ENCODE results near the gene FABP3. TPM values are rescaled to one million over a fixed set of nuclear protein-coding genes. Genes with fewer than 3 reads are reported as not detected.

FABP3 gene
- total and polyA plus RNA-seq, 2 of the 4 experiments (the other 2 are of a cell fraction): 4.8 to 8.6 TPM

- Histone ChIP-seq H3K9me1 (ENCODE audit: insufficient read depth, low read length) (peaks cover 33% of the 10 kb centered on the region), H2AK9ac (replicated peaks; ENCODE audit: low read depth, low read length, poor library complexity) (no peak overlapping the region), H3K9me3 (ENCODE audit: control insufficient read depth, insufficient read depth, low read length) (no peaks in the 10 kb centered on the region), H4K20me1 (ENCODE audit: insufficient read depth, low read length) (no peaks in the 10 kb centered on the region), H4K91ac (ENCODE audit: insufficient read depth, low read depth, low read length) (peak overlapping the region; percentile 48), H3K27me3 (ENCODE audit: control insufficient read depth, insufficient read depth, low read length) (no peaks in the 10 kb centered on the region), H2BK20ac (ENCODE audit: low read depth, low read length) (peak overlapping the region; percentile 79), H3K4ac (ENCODE audit: low read depth, low read length) (peak overlapping the region; percentile 63), H3K18ac (ENCODE audit: low read depth, low read length) (peak overlapping the region; percentile 61), H3K56ac (ENCODE audit: extremely low read depth, insufficient read depth, low read length) (no peak overlapping the region), H3K27ac (ENCODE audit: insufficient read depth, low read length) (peak overlapping the region; percentile 12; the same call in 1 of the 2 replicates), H2BK15ac (ENCODE audit: low read depth, low read length) (no peak overlapping the region), H3K23ac (ENCODE audit: low read depth, low read length) (no peak overlapping the region; the same call in 1 of the 2 replicates), H4K8ac (ENCODE audit: low read depth in 2 of 2, low read length in 2 of 2) (peak overlapping the region in 1 of 2 experiments; percentile 15; a peak in 2 of 4 replicates), H2BK120ac (ENCODE audit: low read depth, low read length) (peak overlapping the region; percentile 84), H2AFZ (replicated peaks; ENCODE audit: low read length, poor library complexity) (peak overlapping the region; percentile 49), H3K79me1 (ENCODE audit: low read depth in 1 of 2, low read length in 2 of 2) (peaks cover 0 to 13% of the 10 kb centered on the region in 2 experiments; a peak in 2 of 4 replicates), H2AK5ac (ENCODE audit: low read depth, low read length) (peak overlapping the region; percentile 85), H3K9ac (ENCODE audit: low read depth, low read length) (no peak overlapping the region), H3K4me3 (ENCODE audit: insufficient read depth, low read depth, low read length) (no peak overlapping the region), H3K4me1 (ENCODE audit: control insufficient read depth, insufficient read depth, low read length) (peaks cover 29% of the 10 kb centered on the region), H3K36me3 (ENCODE audit: control insufficient read depth, insufficient read depth, low read length) (no peaks in the 10 kb centered on the region), H4K5ac (ENCODE audit: low read depth, low read length) (peak overlapping the region; percentile 65), H3K4me2 (ENCODE audit: low read depth, low read length) (peak overlapping the region; percentile 16; the same call in 1 of the 2 replicates), H2BK5ac (ENCODE audit: low read depth, low read length, poor library complexity, severe bottlenecking) (peak overlapping the region; percentile 40), H3K14ac (replicated peaks; ENCODE audit: low read depth, low read length) (peak overlapping the region; percentile 67)
- in situ Hi-C loops (cut with MboI; ENCODE audit: low sequenced_read_pairs): no loop called here
- TF ChIP-seq, protein P1, sequence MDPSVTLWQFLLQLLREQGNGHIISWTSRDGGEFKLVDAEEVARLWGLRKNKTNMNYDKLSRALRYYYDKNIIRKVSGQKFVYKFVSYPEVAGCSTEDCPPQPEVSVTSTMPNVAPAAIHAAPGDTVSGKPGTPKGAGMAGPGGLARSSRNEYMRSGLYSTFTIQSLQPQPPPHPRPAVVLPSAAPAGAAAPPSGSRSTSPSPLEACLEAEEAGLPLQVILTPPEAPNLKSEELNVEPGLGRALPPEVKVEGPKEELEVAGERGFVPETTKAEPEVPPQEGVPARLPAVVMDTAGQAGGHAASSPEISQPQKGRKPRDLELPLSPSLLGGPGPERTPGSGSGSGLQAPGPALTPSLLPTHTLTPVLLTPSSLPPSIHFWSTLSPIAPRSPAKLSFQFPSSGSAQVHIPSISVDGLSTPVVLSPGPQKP (IDR thresholded peaks at IDR 0.05; ENCODE audit: borderline replicate concordance, low read depth, low read length): no peak
- no peak for TF ChIP-seq NFE2L2 (IDR thresholded peaks at IDR 0.05; ENCODE audit: low read depth, low read length)
- TF ChIP-seq SMC3 (IDR thresholded peaks at IDR 0.05; ENCODE audit: low read depth, low read length): no peak
- no peak for TF ChIP-seq RCOR1 (IDR thresholded peaks at IDR 0.05; ENCODE audit: insufficient replicate concordance, low read length)
- TF ChIP-seq CEBPB (IDR thresholded peaks at IDR 0.05; ENCODE audit: low read depth, low read length): no peak
- TF ChIP-seq POLR2A (IDR thresholded peaks at IDR 0.05; ENCODE audit: low read depth, low read length): no peak
- no peak for TF ChIP-seq RAD21 (IDR thresholded peaks at IDR 0.05; ENCODE audit: low read length)
- TF ChIP-seq FOS (IDR thresholded peaks at IDR 0.05; ENCODE audit: low read depth, low read length): no peak
- TF ChIP-seq CHD1 (IDR thresholded peaks at IDR 0.05; ENCODE audit: low read depth, low read length): no peak
- TF ChIP-seq MAZ (IDR thresholded peaks at IDR 0.05; ENCODE audit: borderline replicate concordance, low read depth, low read length): no peak
- TF ChIP-seq BHLHE40 (IDR thresholded peaks at IDR 0.05; ENCODE audit: low read depth, low read length): no peak
- no peak for TF ChIP-seq MAFK (IDR thresholded peaks at IDR 0.05; ENCODE audit: low read depth, low read length)
- TF ChIP-seq USF2 (IDR thresholded peaks at IDR 0.05; ENCODE audit: low read depth, low read length): no peak
- no peak for TF ChIP-seq RFX5 (IDR thresholded peaks at IDR 0.05; ENCODE audit: low read depth, low read length)
- TF ChIP-seq MXI1 (IDR thresholded peaks at IDR 0.05; ENCODE audit: borderline replicate concordance, low read depth, low read length): no peak
- ChIA-PET POLR2A (ENCODE audit: unreplicated experiment) (no interaction called here), CTCF (no interaction called here)
- DNase-seq: no peak
- dilution Hi-C loops (cut with HindIII; ENCODE audit: low sequenced_read_pairs, unreplicated experiment): no loop called here
- intact Hi-C loops (cut with micrococcal nuclease): no loop called here
- no TSS peak for BruUV-seq (replicated peaks)
- ATAC-seq (ENCODE audit: low read depth): no peak
- WGBS, 2 experiments (ENCODE audit: extremely low coverage in 2 of 2, insufficient read length in 1 of 2): 100% methylated on average over 1 of the region's 5 CpGs; no CpG with 5 or more reads in 1 of the 2 experiments
These were observed 36.0 kb upstream of the FABP3 start for GRCh38 chr1:31408788-31409318.

Data from IMR-90 (cell line).